A673 (cell line): ENCODE measurements around the gene RHO. TPM values are rescaled to one million over a fixed set of nuclear protein-coding genes. Genes with fewer than 3 reads are reported as not detected.
"Not testable (repeated sequence)": the region's sequence is repeated elsewhere in the genome, so short reads cannot be mapped to it uniquely, and the experiment has no call there.

Experiments used
- BruUV-seq: library from RNA; stranded (reverse); fragments of 400-500 nt; replicated peaks from 2 replicates; lab custom pipeline; 2021; lab: Mats Ljungman, UMichigan
- CTCF ChIA-PET: fragments of 300-600 bp; sonication (Branson Sonifier 250); formaldehyde crosslinking; loops from one replicate; lab custom pipeline; 2022; ENCODE audit warnings: antibody characterized with exemption; lab: Charles Lee
- POLR2A ChIA-PET: fragments of 300-600 bp; sonication (Branson Sonifier 250); formaldehyde crosslinking; loops from one replicate; lab custom pipeline; 2022; ENCODE audit warnings: antibody characterized with exemption; ENCODE audit not compliant: low non-redundant PET; lab: Charles Lee
- DNase-seq: peaks from one replicate; pipeline ENCODE4 v3.0.0-alpha.2; 2015; ENCODE audit warnings: low spot score
- H3K27ac ChIP-seq: fragments of 200-600 bp; sonication (generic); 2 replicates; pipeline ENCODE4 v1.5.1; 2016; ENCODE audit warnings: mixed run types, low read depth, mild to moderate bottlenecking, mixed read lengths, antibody characterized with exemption, low read length; ENCODE audit not compliant: poor library complexity, severe bottlenecking
- H3K27me3 ChIP-seq: fragments of 200-600 bp; sonication (generic); replicated peaks from 2 replicates; pipeline ENCODE4 v1.6.1; 2017; ENCODE audit warnings: mixed run types, low read depth, mild to moderate bottlenecking, mixed read lengths, antibody characterized with exemption, low read length; ENCODE audit not compliant: insufficient read depth, poor library complexity
- H3K36me3 ChIP-seq: fragments of 200-600 bp; sonication (generic); 2 replicates; pipeline ENCODE4 v1.6.1; 2016; ENCODE audit warnings: mixed run types, mild to moderate bottlenecking, mixed read lengths, antibody characterized with exemption, low read length; ENCODE audit not compliant: insufficient read depth, poor library complexity, severe bottlenecking
- H3K4me1 ChIP-seq: fragments of 200-600 bp; sonication (generic); 2 replicates; pipeline ENCODE4 v1.6.1; 2017; ENCODE audit warnings: mixed run types, mild to moderate bottlenecking, mixed read lengths, antibody characterized with exemption, low read length; ENCODE audit not compliant: insufficient read depth, poor library complexity, severe bottlenecking
- H3K4me3 ChIP-seq: fragments of 200-600 bp; sonication (generic); 2 replicates; pipeline ENCODE4 v1.5.1; 2016; ENCODE audit warnings: low read depth, mixed run types, mild to moderate bottlenecking, mixed read lengths, low read length; ENCODE audit not compliant: poor library complexity, severe bottlenecking
- H3K9me3 ChIP-seq: fragments of 200-600 bp; sonication (generic); 2 replicates; pipeline ENCODE4 v1.6.1; 2016; ENCODE audit warnings: mixed run types, low read depth, mild to moderate bottlenecking, mixed read lengths, antibody characterized with exemption, low read length; ENCODE audit not compliant: poor library complexity, severe bottlenecking
- CTCF ChIP-seq: fragments of 300-800, 200-600 bp; sonication (generic); conservative IDR thresholded peaks from 2 replicates; pipeline ENCODE4 v1.5.1; 2017; ENCODE audit warnings: low read depth, mild to moderate bottlenecking, antibody characterized with exemption, low read length, moderate library complexity, mixed read lengths
- EZH2 ChIP-seq: fragments of 200-600 bp; sonication (generic); IDR thresholded peaks from 2 replicates; pipeline ENCODE4 v1.6.1; 2017; ENCODE audit warnings: borderline replicate concordance, low read depth, mild to moderate bottlenecking, mixed read lengths, antibody characterized with exemption, low read length; ENCODE audit not compliant: poor library complexity, severe bottlenecking
- intact Hi-C: fragments of 100-400 bp; cut with micrococcal nuclease; formaldehyde crosslinking; loops from one replicate; pipeline ENCODE4 v1.10.0; 2022; ENCODE audit not compliant: unreplicated experiment
- total RNA-seq: library from RNA; stranded (reverse); gene quantifications from 2 replicates; pipeline ENCODE4 v1.2.3, GENCODE V29; 2021

RHO gene
- total RNA-seq, 1 experiment from 2014 or later = not detected

- H3K9me3 ChIP-seq = no peaks in the 10 kb centered on the region
- no peak overlapping the region for H3K27ac ChIP-seq
- no peak overlapping the region for H3K4me3 ChIP-seq
- BruUV-seq = no TSS peak
- ChIA-PET POLR2A (no interaction called here), CTCF (no interaction called here)
- peaks cover 3% of the 10 kb centered on the region for H3K36me3 ChIP-seq
- no peaks in the 10 kb centered on the region for H3K4me1 ChIP-seq
- H3K27me3 ChIP-seq = no peaks in the 10 kb centered on the region
- TF ChIP-seq CTCF (no peak), EZH2 (no peak)
- DNase-seq = no peak
- intact Hi-C loops = no loop called here
These were observed 13.9 kb upstream of the RHO start for GRCh38 chr3:129514563-129514962.

DNA sequence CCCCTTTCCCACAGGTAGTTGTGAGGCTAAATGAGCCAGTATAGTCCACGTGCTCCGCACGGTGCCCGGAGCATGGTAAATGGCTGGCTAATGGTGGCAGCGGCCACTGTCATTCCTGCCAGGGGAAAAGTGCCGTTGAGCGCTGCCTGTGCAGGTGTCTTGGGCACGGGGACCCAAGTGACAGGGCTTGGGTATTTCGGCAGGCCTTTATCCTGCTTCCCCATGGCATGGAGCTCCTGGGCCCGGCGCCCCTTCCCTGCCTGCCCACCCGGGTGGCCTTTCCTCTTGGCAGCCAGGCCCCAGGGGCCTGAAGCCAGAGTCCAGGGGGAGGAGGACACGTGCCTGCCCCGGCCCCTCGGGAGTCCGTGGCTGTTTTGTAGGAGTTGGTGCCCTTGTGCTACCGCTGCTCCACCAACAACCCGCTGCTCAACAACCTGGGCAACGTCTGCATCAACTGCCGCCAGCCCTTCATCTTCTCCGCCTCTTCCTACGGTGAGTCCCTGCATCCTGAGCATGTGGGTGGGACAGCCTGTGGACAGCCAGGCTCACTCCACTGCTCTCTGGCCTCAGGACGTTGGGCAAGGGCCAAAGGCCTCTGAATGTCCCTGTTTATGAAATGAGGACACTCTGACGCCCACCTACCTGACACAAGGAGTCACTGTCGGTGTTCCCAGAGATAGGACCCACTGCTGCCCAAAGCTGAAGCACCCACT is 13.2 kb upstream of the RHO start:
- POLR2A ChIA-PET = not testable (repeated sequence)

GRCh38 chr3:129515821-129516432 is 12.5 kb upstream of the RHO start:
- H3K9me3 ChIP-seq, H3K4me1 ChIP-seq, H3K27me3 ChIP-seq, H3K4me3 ChIP-seq, CTCF ChIA-PET, H3K36me3 ChIP-seq, DNase-seq, BruUV-seq, intact Hi-C loops, H3K27ac ChIP-seq, POLR2A ChIA-PET: not testable (repeated sequence)

More for the DNA sequence above, 13.2 kb upstream of the RHO start:
- H3K27ac ChIP-seq, DNase-seq, H3K36me3 ChIP-seq, H3K9me3 ChIP-seq, H3K4me1 ChIP-seq, CTCF ChIA-PET, H3K27me3 ChIP-seq, intact Hi-C loops, H3K4me3 ChIP-seq, BruUV-seq: not testable (repeated sequence)

GRCh38 chr3:129517516-129517915 is 10.9 kb upstream of the RHO start:
- no peak for DNase-seq
- Histone ChIP-seq H3K27ac (no peak overlapping the region), H3K36me3 (peaks cover 3% of the 10 kb centered on the region), H3K4me3 (no peak overlapping the region), H3K4me1 (no peaks in the 10 kb centered on the region), H3K27me3 (no peaks in the 10 kb centered on the region), H3K9me3 (no peaks in the 10 kb centered on the region)
- CTCF ChIA-PET = no interaction called here
- POLR2A ChIA-PET = no interaction called here
- TF ChIP-seq EZH2 = no peak
- no peak for TF ChIP-seq CTCF
- intact Hi-C loops = no loop called here
- no TSS peak for BruUV-seq
